Panc1 (cell line): ENCODE measurements around the gene PCDHB3. TPM values are rescaled to one million over a fixed set of nuclear protein-coding genes. Genes with fewer than 3 reads are reported as not detected.
"Not testable (repeated sequence)": the region's sequence is repeated elsewhere in the genome, so short reads cannot be mapped to it uniquely, and the experiment has no call there.

Experiments used
- ATAC-seq: fragments of 200-7000 bp; cut with Tn5 transposase; 2 replicates; pipeline ENCODE4 v1.9.1; 2020; ENCODE audit warnings: mild to moderate bottlenecking, moderate library complexity
- BruUV-seq: library from RNA; stranded (reverse); fragments of 400-500 nt; replicated peaks from 2 replicates; lab custom pipeline; 2021; lab: Mats Ljungman, UMichigan
- CTCF ChIA-PET: fragments of 300-600 bp; sonication (Branson Sonifier 250); formaldehyde crosslinking; loops from one replicate; lab custom pipeline; 2022; ENCODE audit warnings: antibody characterized with exemption; lab: Charles Lee
- POLR2A ChIA-PET: fragments of 300-600 bp; sonication (Branson Sonifier 250); formaldehyde crosslinking; loops from one replicate; lab custom pipeline; 2022; ENCODE audit warnings: antibody characterized with exemption; lab: Charles Lee
- DNase-seq: peaks from one replicate; pipeline ENCODE4 v3.0.0-alpha.2; 2010; ENCODE audit warnings: low read depth, low spot score
- H3K27ac ChIP-seq: 2 replicates; pipeline ENCODE4 v1.5.1; 2011; ENCODE audit warnings: mild to moderate bottlenecking, low read length, inconsistent platforms
- H3K27me3 ChIP-seq: fragments of 200-500 bp; sonication (Bioruptor generic); 2 replicates; pipeline ENCODE4 v1.6.0; 2014; ENCODE audit warnings: low read length, inconsistent platforms; ENCODE audit not compliant: control insufficient read depth, insufficient read depth
- H3K36me3 ChIP-seq: fragments of 200-500 bp; sonication (Bioruptor generic); 2 replicates; pipeline ENCODE4 v1.5.1; 2014; ENCODE audit warnings: inconsistent platforms, mild to moderate bottlenecking, low read length, moderate library complexity; ENCODE audit not compliant: control insufficient read depth, insufficient read depth
- H3K4me1 ChIP-seq: 2 replicates; pipeline ENCODE4 v1.5.1; 2011; ENCODE audit warnings: inconsistent platforms, mild to moderate bottlenecking, low read length, moderate library complexity; ENCODE audit not compliant: control insufficient read depth, insufficient read depth
- H3K4me3 ChIP-seq, 2 experiments: 2 replicates each; pipeline ENCODE4 v1.5.1; 2011 to 2012; ENCODE audit warnings: low read depth in 2 of 2, low read length in 2 of 2, mild to moderate bottlenecking in 2 of 2, inconsistent platforms in 1 of 2, moderate library complexity in 1 of 2
- H3K9me3 ChIP-seq: fragments of 200-500 bp; sonication (Bioruptor generic); 2 replicates; pipeline ENCODE4 v1.5.1; 2014; ENCODE audit warnings: low read depth, mild to moderate bottlenecking, inconsistent platforms, low read length, moderate library complexity; ENCODE audit not compliant: control insufficient read depth, insufficient read depth
- POLR2AphosphoS5 ChIP-seq: IDR thresholded peaks from 2 replicates; pipeline ENCODE4 v1.6.1; 2012; ENCODE audit warnings: mild to moderate bottlenecking, low read depth, low read length, moderate library complexity
- in situ Hi-C: cut with HindIII; loops from 2 replicates; pipeline ENCODE4 v1.10.0; 2016; ENCODE audit warnings: low sequenced_read_pairs, low pct_unique_long_range_greater_than_20kb
- intact Hi-C: fragments of 100-400 bp; cut with micrococcal nuclease; formaldehyde crosslinking; loops from one replicate; pipeline ENCODE4 v1.10.0; 2022; ENCODE audit not compliant: unreplicated experiment
- total RNA-seq: library from RNA; stranded (reverse); gene quantifications from one replicate; pipeline ENCODE4 v1.2.1, GENCODE V29; 2021; ENCODE audit not compliant: unreplicated experiment
- TF ChIP-seq, protein P1 (sequence below): fragments of 450-650 bp; IDR thresholded peaks from 2 replicates; pipeline ENCODE4 v1.5.1; 2017; ENCODE audit warnings: mild to moderate bottlenecking
- TF ChIP-seq, protein P2 (sequence below), 2 experiments: IDR thresholded peaks; 2 replicates each; pipeline ENCODE4 v1.6.1; 2011 to 2012; ENCODE audit warnings: low read depth in 2 of 2, control low read depth in 1 of 2, low read length in 1 of 2, mild to moderate bottlenecking in 1 of 2, moderate library complexity in 1 of 2; ENCODE audit not compliant: insufficient read depth in 1 of 2

PCDHB3 gene
- total RNA-seq, 1 experiment from 2014 or later: 0.92 TPM

DNA sequence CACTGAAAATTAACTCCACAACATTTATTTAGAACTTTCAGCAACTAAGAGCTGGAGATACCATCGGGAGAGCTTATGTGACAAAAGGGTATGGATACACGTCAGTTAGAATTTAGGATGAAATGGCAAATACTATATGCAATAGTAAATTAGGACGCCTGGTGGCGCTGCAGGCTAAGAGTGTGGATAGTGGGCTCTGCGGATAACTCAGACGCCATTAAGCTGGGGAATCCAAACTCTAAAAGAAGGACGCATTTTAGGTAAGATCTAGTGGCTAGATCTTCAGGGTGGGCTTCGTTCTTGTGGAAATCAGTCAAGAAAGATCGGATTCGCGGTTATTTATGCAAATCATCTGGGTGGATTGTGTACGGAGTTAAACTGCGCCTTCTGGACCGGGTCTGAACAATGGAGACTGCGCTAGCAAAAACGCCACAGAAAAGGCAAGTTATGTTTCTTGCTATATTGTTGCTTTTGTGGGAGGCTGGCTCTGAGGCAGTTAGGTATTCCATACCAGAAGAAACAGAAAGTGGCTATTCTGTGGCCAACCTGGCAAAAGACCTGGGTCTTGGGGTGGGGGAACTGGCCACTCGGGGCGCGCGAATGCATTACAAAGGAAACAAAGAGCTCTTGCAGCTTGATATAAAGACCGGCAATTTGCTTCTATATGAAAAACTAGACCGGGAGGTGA lies 34.9 kb downstream of the PCDHB3 start, which contains the start of gene PCDHB5:
Gene PCDHB5 (plus strand): TSS at position 177 of the 688 bp plus-strand sequence. CDS start 229 bp downstream, at position 406.
- DNase-seq (no peak), ATAC-seq (no peak)
- H3K4me1 ChIP-seq: no peaks in the 10 kb centered on the region
- no TSS peak for BruUV-seq
- H3K9me3 ChIP-seq: no peaks in the 10 kb centered on the region
- no peak for TF ChIP-seq POLR2AphosphoS5
- TF ChIP-seq, protein P1, sequence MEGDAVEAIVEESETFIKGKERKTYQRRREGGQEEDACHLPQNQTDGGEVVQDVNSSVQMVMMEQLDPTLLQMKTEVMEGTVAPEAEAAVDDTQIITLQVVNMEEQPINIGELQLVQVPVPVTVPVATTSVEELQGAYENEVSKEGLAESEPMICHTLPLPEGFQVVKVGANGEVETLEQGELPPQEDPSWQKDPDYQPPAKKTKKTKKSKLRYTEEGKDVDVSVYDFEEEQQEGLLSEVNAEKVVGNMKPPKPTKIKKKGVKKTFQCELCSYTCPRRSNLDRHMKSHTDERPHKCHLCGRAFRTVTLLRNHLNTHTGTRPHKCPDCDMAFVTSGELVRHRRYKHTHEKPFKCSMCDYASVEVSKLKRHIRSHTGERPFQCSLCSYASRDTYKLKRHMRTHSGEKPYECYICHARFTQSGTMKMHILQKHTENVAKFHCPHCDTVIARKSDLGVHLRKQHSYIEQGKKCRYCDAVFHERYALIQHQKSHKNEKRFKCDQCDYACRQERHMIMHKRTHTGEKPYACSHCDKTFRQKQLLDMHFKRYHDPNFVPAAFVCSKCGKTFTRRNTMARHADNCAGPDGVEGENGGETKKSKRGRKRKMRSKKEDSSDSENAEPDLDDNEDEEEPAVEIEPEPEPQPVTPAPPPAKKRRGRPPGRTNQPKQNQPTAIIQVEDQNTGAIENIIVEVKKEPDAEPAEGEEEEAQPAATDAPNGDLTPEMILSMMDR: peak; percentile 27
- ChIA-PET POLR2A (no interaction called here), CTCF (no interaction called here)
- H3K36me3 ChIP-seq: no peaks in the 10 kb centered on the region
- no peaks in the 10 kb centered on the region for H3K27me3 ChIP-seq
- in situ Hi-C loops: no loop called here
- H3K4me3 ChIP-seq: no peak within 1 kb of the TSS
- intact Hi-C loops: no loop called here
- no peak within 1 kb of the TSS for H3K27ac ChIP-seq

DNA sequence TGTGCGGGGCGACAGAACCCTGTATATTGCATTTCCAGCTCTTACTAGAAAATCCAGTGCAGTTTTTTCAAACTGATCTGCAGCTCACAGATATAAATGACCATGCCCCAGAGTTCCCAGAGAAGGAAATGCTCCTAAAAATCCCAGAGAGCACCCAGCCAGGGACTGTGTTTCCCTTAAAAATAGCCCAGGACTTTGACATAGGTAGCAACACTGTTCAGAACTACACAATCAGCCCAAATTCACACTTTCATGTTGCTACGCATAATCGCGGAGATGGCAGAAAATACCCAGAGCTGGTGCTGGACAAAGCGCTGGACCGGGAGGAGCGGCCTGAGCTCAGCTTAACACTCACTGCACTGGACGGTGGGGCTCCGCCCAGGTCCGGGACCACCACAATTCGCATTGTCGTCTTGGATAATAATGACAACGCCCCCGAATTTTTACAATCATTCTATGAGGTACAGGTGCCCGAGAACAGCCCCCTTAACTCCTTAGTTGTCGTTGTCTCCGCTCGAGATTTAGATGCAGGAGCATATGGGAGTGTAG lies 35.5 kb downstream of the PCDHB3 start:
- no TSS peak for BruUV-seq
- Histone ChIP-seq H3K27ac (no peak overlapping the region), H3K4me1 (no peaks in the 10 kb centered on the region), H3K9me3 (no peaks in the 10 kb centered on the region), H3K27me3 (no peaks in the 10 kb centered on the region), H3K36me3 (no peaks in the 10 kb centered on the region), H3K4me3 (no peak overlapping the region)
- POLR2A ChIA-PET: no interaction called here
- ATAC-seq (no peak), DNase-seq (no peak)
- CTCF ChIA-PET: no interaction called here
- TF ChIP-seq, protein P2, sequence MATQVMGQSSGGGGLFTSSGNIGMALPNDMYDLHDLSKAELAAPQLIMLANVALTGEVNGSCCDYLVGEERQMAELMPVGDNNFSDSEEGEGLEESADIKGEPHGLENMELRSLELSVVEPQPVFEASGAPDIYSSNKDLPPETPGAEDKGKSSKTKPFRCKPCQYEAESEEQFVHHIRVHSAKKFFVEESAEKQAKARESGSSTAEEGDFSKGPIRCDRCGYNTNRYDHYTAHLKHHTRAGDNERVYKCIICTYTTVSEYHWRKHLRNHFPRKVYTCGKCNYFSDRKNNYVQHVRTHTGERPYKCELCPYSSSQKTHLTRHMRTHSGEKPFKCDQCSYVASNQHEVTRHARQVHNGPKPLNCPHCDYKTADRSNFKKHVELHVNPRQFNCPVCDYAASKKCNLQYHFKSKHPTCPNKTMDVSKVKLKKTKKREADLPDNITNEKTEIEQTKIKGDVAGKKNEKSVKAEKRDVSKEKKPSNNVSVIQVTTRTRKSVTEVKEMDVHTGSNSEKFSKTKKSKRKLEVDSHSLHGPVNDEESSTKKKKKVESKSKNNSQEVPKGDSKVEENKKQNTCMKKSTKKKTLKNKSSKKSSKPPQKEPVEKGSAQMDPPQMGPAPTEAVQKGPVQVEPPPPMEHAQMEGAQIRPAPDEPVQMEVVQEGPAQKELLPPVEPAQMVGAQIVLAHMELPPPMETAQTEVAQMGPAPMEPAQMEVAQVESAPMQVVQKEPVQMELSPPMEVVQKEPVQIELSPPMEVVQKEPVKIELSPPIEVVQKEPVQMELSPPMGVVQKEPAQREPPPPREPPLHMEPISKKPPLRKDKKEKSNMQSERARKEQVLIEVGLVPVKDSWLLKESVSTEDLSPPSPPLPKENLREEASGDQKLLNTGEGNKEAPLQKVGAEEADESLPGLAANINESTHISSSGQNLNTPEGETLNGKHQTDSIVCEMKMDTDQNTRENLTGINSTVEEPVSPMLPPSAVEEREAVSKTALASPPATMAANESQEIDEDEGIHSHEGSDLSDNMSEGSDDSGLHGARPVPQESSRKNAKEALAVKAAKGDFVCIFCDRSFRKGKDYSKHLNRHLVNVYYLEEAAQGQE (IDR thresholded peaks at IDR 0.05; ENCODE audit: insufficient read depth in 1 of 2, low read depth in 2 of 2, low read length in 1 of 2): no peak
- TF ChIP-seq, protein P1: no peak
- intact Hi-C loops (no loop called here), in situ Hi-C loops (no loop called here)

DNA sequence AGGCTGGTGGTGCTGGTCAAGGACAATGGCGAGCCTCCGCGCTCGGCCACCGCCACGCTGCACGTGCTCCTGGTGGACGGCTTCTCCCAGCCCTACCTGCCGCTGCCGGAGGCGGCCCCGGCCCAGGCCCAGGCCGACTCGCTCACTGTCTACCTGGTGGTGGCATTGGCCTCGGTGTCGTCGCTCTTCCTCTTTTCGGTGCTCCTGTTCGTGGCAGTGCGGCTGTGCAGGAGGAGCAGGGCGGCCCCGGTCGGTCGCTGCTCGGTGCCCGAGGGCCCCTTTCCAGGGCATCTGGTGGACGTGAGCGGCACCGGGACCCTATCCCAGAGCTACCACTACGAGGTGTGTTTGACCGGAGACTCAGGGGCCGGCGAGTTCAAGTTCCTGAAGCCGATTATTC lies 37.1 kb downstream of the PCDHB3 start:
- BruUV-seq, CTCF ChIA-PET, H3K27ac ChIP-seq, intact Hi-C loops, H3K4me3 ChIP-seq, H3K4me1 ChIP-seq, H3K36me3 ChIP-seq, H3K27me3 ChIP-seq, POLR2A ChIA-PET, ATAC-seq, H3K9me3 ChIP-seq, in situ Hi-C loops, DNase-seq: not testable (repeated sequence)
